Fibroblast of lung (primary cell): ENCODE results near the gene AGBL3. TPM values are rescaled to one million over a fixed set of nuclear protein-coding genes. Genes with fewer than 3 reads are reported as not detected.
A peak's percentile ranks its signal among the peaks of the same experiment; 100 is the strongest.

Experiments
- DNase-seq, 2 donors: peaks; one replicate each; pipeline versions ENCODE4 v3.0.0 to v3.0.0-alpha.2; 2010; ENCODE audit warnings: low read depth in 2 of 2
- H2AFZ ChIP-seq: 2 replicates; pipeline ENCODE4 v1.5.1; 2012; ENCODE audit warnings: low read length, control low read depth, inconsistent platforms
- H3K27ac ChIP-seq: 2 replicates; pipeline ENCODE4 v1.5.1; 2011; ENCODE audit warnings: low read length, control low read depth; ENCODE audit not compliant: insufficient read depth
- H3K27me3 ChIP-seq: 2 replicates; pipeline ENCODE4 v1.5.1; 2011; ENCODE audit warnings: mild to moderate bottlenecking, low read length; ENCODE audit not compliant: control insufficient read depth, insufficient read depth
- H3K36me3 ChIP-seq: 2 replicates; pipeline ENCODE4 v1.5.1; 2011; ENCODE audit warnings: low read length; ENCODE audit not compliant: control insufficient read depth, insufficient read depth
- H3K4me1 ChIP-seq: 2 replicates; pipeline ENCODE4 v1.5.1; 2011; ENCODE audit warnings: low read length; ENCODE audit not compliant: control insufficient read depth, insufficient read depth; ENCODE audit errors: extremely low read depth
- H3K4me2 ChIP-seq: 2 replicates; pipeline ENCODE4 v1.5.1; 2011; ENCODE audit warnings: low read length, control low read depth; ENCODE audit not compliant: insufficient read depth; ENCODE audit errors: extremely low read depth
- H3K4me3 ChIP-seq, 4 experiments: fragments of 200-600 bp in 1 of 4; sonication (generic) in 1 of 4; replicated peaks in 1 of 4; 2 replicates each; pipeline ENCODE4 v1.5.1; 2011 to 2016; ENCODE audit warnings: low read length in 4 of 4, low read depth in 3 of 4, mild to moderate bottlenecking in 3 of 4, control low read depth in 2 of 4, inconsistent platforms in 1 of 4, mixed read lengths in 1 of 4; ENCODE audit not compliant: insufficient read depth in 1 of 4; ENCODE audit errors: control extremely low read depth in 1 of 4
- H3K79me2 ChIP-seq: 2 replicates; pipeline ENCODE4 v1.5.1; 2012; ENCODE audit warnings: mild to moderate bottlenecking, low read length, inconsistent platforms; ENCODE audit not compliant: control insufficient read depth, insufficient read depth
- H3K9ac ChIP-seq: 2 replicates; pipeline ENCODE4 v1.5.1; 2011; ENCODE audit warnings: mild to moderate bottlenecking, low read length, control low read depth; ENCODE audit not compliant: insufficient read depth
- H3K9me3 ChIP-seq: 2 replicates; pipeline ENCODE4 v1.5.1; 2012; ENCODE audit warnings: low read depth, low read length; ENCODE audit not compliant: control insufficient read depth, insufficient read depth
- H4K20me1 ChIP-seq: 2 replicates; pipeline ENCODE4 v1.5.1; 2011; ENCODE audit warnings: low read length; ENCODE audit not compliant: control insufficient read depth, insufficient read depth; ENCODE audit errors: extremely low read depth
- EZH2 ChIP-seq: IDR thresholded peaks from 2 replicates; pipeline ENCODE4 v1.5.1; 2012; ENCODE audit warnings: low read length, control low read depth, mild to moderate bottlenecking; ENCODE audit errors: missing control alignments
- polyA minus RNA-seq: library from RNA; depleted of rRNA, polyadenylated mRNA; stranded (reverse); fragments of >200 nt; gene quantifications from 2 replicates; pipeline ENCODE4 v1.2.3, GENCODE V29; 2011; ENCODE audit warnings: low replicate concordance
- polyA plus RNA-seq, 2 donors: library from polyadenylated mRNA; depleted of rRNA in 1 of 2; stranded (reverse) in 1 of 2; unstranded in 1 of 2; fragments of >200 nt; gene quantifications; 2 replicates each; pipeline ENCODE4 v1.2.1, GENCODE V29; 2011 to 2012; ENCODE audit warnings: missing spikeins in 1 of 2
- total RNA-seq: library from RNA; depleted of rRNA; stranded (reverse); fragments of >200 nt; gene quantifications from 2 replicates; pipeline ENCODE4 v1.2.1, GENCODE V29; 2014
- TF ChIP-seq, protein P1 (sequence below), 2 donors: IDR thresholded peaks in 1 of 2; conservative IDR thresholded peaks in 1 of 2; 1 replicate in 1 of 2; 2 replicates in 1 of 2; pipeline ENCODE4 v1.5.1; 2011 to 2012; ENCODE audit warnings: low read length in 2 of 2, control low read depth in 1 of 2, inconsistent platforms in 1 of 2, low read depth in 1 of 2, mild to moderate bottlenecking in 1 of 2

Gene AGBL3
- total RNA-seq (1.3 TPM in 2 replicates), polyA plus RNA-seq (0.56 and 0.78 TPM in 2 replicates), polyA minus RNA-seq (not detected in 2 replicates)
- 0.39 and 0.55 TPM in 2 replicates for polyA plus RNA-seq (2012)

GRCh38 chr7:134986363-134987251 is at the start of gene AGBL3:
AGBL3 (plus strand) TSS chr7:134986508; CDS start chr7:134987934, 1,426 bp downstream.
- peaks cover 4% of the 10 kb centered on the region for H3K79me2 ChIP-seq
- peak within 1 kb of the TSS; percentile 89 for H3K27ac ChIP-seq
- TF ChIP-seq, protein P1, sequence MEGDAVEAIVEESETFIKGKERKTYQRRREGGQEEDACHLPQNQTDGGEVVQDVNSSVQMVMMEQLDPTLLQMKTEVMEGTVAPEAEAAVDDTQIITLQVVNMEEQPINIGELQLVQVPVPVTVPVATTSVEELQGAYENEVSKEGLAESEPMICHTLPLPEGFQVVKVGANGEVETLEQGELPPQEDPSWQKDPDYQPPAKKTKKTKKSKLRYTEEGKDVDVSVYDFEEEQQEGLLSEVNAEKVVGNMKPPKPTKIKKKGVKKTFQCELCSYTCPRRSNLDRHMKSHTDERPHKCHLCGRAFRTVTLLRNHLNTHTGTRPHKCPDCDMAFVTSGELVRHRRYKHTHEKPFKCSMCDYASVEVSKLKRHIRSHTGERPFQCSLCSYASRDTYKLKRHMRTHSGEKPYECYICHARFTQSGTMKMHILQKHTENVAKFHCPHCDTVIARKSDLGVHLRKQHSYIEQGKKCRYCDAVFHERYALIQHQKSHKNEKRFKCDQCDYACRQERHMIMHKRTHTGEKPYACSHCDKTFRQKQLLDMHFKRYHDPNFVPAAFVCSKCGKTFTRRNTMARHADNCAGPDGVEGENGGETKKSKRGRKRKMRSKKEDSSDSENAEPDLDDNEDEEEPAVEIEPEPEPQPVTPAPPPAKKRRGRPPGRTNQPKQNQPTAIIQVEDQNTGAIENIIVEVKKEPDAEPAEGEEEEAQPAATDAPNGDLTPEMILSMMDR (conservative IDR thresholded peaks at IDR 0.05 in 1 of 2, IDR thresholded peaks at IDR 0.05 in 1 of 2; ENCODE audit: low read depth in 1 of 2, low read length in 2 of 2), result peak; percentile 60 to 63
- no peak for TF ChIP-seq EZH2
- DNase-seq, result peak; percentile 94 to 96
- peaks cover 2% of the 10 kb centered on the region for H3K4me1 ChIP-seq
- peak within 1 kb of the TSS; percentile 90 for H2AFZ ChIP-seq
- no peaks in the 10 kb centered on the region for H3K9me3 ChIP-seq
- no peaks in the 10 kb centered on the region for H3K27me3 ChIP-seq
- H4K20me1 ChIP-seq, result no peaks in the 10 kb centered on the region
- H3K4me2 ChIP-seq, result peak within 1 kb of the TSS; percentile 90
- peak within 1 kb of the TSS; percentile 83 for H3K9ac ChIP-seq
- no peaks in the 10 kb centered on the region for H3K36me3 ChIP-seq
- peak within 1 kb of the TSS; percentile 86 to 94 (median 91) for H3K4me3 ChIP-seq

DNA sequence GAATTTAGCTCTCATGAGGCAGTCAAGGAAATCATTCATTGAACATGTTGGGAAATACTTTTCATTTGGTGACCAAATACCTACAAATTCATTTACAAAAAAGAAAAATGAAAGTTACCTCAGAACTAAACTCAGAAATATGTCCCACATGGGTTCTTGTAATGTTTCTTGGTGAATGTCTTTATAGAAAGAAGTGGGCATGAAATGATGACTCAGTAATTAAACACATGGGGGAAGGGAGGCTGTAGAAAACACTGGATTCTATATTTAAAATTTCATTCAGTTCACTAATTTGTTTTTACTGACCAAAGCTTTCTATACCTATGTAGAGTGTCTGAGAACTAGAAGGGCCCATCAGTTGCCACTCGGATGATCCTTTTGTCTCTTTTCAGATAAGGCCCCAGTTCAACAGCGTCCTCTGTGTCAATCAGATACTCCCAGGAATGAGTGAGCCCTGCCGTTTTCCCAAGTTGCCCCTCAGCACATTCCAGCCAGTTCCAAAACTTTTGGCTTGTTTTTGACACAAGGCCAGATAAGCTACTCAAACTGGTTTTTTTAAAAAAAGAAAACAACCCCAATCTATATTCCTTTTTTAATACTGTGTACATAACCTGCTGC is 49.3 kb upstream of the AGBL3 start:
- peaks cover 22% of the 10 kb centered on the region for H3K4me1 ChIP-seq
- TF ChIP-seq, protein P1 (conservative IDR thresholded peaks at IDR 0.05 in 1 of 2, IDR thresholded peaks at IDR 0.05 in 1 of 2; ENCODE audit: low read depth in 1 of 2, low read length in 2 of 2), result no peak
- no peak for TF ChIP-seq EZH2
- no peaks in the 10 kb centered on the region for H3K27me3 ChIP-seq
- H3K4me2 ChIP-seq, result no peak overlapping the region
- no peak overlapping the region for H3K27ac ChIP-seq
- H3K9me3 ChIP-seq, result no peaks in the 10 kb centered on the region
- H2AFZ ChIP-seq, result no peak overlapping the region
- peaks cover 2% of the 10 kb centered on the region for H3K36me3 ChIP-seq
- peak in 1 of 2 donors; percentile 34 for DNase-seq
- H3K9ac ChIP-seq, result no peak overlapping the region
- no peak overlapping the region for H3K4me3 ChIP-seq
- peaks cover 4% of the 10 kb centered on the region for H3K79me2 ChIP-seq
- no peaks in the 10 kb centered on the region for H4K20me1 ChIP-seq

GRCh38 chr7:134938141-134938540 is 48.2 kb upstream of the AGBL3 start:
- H3K36me3 ChIP-seq, result no peaks in the 10 kb centered on the region

More at GRCh38 chr7:134938141-134938540, 48.2 kb upstream of the AGBL3 start:
- Histone ChIP-seq H3K79me2 (no peaks in the 10 kb centered on the region), H3K27ac (no peak overlapping the region), H3K4me1 (peaks cover 17% of the 10 kb centered on the region), H3K4me2 (no peak overlapping the region), H2AFZ (no peak overlapping the region), H3K9ac (no peak overlapping the region), H3K4me3 (no peak overlapping the region), H3K9me3 (no peaks in the 10 kb centered on the region), H3K27me3 (no peaks in the 10 kb centered on the region), H4K20me1 (no peaks in the 10 kb centered on the region)
- TF ChIP-seq EZH2, result no peak
- TF ChIP-seq, protein P1 (conservative IDR thresholded peaks at IDR 0.05 in 1 of 2, IDR thresholded peaks at IDR 0.05 in 1 of 2; ENCODE audit: low read depth in 1 of 2, low read length in 2 of 2), result no peak
- DNase-seq, result no peak
